Astrocyte (in vitro differentiated cells and primary cell): ENCODE measurements around the gene ZMPSTE24.

ENCODE experiments used
- CTCF ChIP-seq: IDR thresholded peaks from 2 replicates; pipeline ENCODE4 v1.5.1; 2011; ENCODE audit warnings: low read depth, mild to moderate bottlenecking, inconsistent platforms, low read length, moderate library complexity; ENCODE audit not compliant: insufficient read depth
- EZH2 ChIP-seq: IDR thresholded peaks from 2 replicates; pipeline ENCODE4 v1.6.1; 2012; ENCODE audit warnings: mild to moderate bottlenecking, low read length, inconsistent platforms; ENCODE audit not compliant: insufficient read depth

- no peak for TF ChIP-seq CTCF
- TF ChIP-seq EZH2, result no peak
These were observed 15.6 kb downstream of the ZMPSTE24 start for GRCh38 chr1:40273547-40274166.
